Measurements from ENCODE around the gene CRABP1. TPM values are rescaled to one million over a fixed set of nuclear protein-coding genes. Genes with fewer than 3 reads are reported as not detected.

Gene CRABP1
- total and polyA plus RNA-seq, 2 experiments from 2014 or later = not detected

- no peak overlapping the region for H3K4me3 ChIP-seq
- no peak overlapping the region for H3K9ac ChIP-seq
- H3K27ac ChIP-seq = no peak overlapping the region
- no peaks in the 10 kb centered on the region for H3K4me1 ChIP-seq (ENCODE audit: insufficient read depth)
- no peaks in the 10 kb centered on the region for H4K20me1 ChIP-seq (ENCODE audit: insufficient read depth)
- TF ChIP-seq EZH2phosphoT487 (IDR thresholded peaks at IDR 0.05; ENCODE audit: insufficient read depth, low read depth) (no peak), EZH2 (IDR thresholded peaks at IDR 0.05; ENCODE audit: insufficient read depth, poor library complexity, severe bottlenecking) (no peak)
- WGBS, 2 experiments (ENCODE audit: low coverage in 1 of 2, low lambda C conversion rate in 2 of 2, missing lambda C conversion rate in 2 of 2) = 69 to 72% methylated on average over 7 of the region's 7 CpGs
- H3K4me2 ChIP-seq (ENCODE audit: unreplicated experiment) = no peak overlapping the region
- no peaks in the 10 kb centered on the region for H3K9me3 ChIP-seq (ENCODE audit: low read depth)
- H3F3A ChIP-seq (ENCODE audit: insufficient read depth) = 0 out of 2 replicates have a peak, but pooled peaks cover 3% of the 10 kb centered on the region
- no peak overlapping the region for H2AFZ ChIP-seq
- no peaks in the 10 kb centered on the region for H3K27me3 ChIP-seq (replicated peaks; ENCODE audit: insufficient read depth)
- no peak for DNase-seq
- H3K9me2 ChIP-seq (ENCODE audit: insufficient read depth) = no peaks in the 10 kb centered on the region
- no peaks in the 10 kb centered on the region for H3K36me3 ChIP-seq (ENCODE audit: low read depth)
- in situ Hi-C loops (cut with MboI) = no loop called here
- no peaks in the 10 kb centered on the region for H3K79me2 ChIP-seq (ENCODE audit: insufficient read depth)
These were observed 14.9 kb upstream of the CRABP1 start for GRCh38 chr15:78325092-78325843.

GRCh38 chr15:78327466-78327865, 12.7 kb upstream of the CRABP1 start:
- Histone ChIP-seq H3K79me2 (ENCODE audit: insufficient read depth) (no peaks in the 10 kb centered on the region), H3K9ac (no peak overlapping the region), H3K4me1 (ENCODE audit: insufficient read depth) (no peaks in the 10 kb centered on the region), H2AFZ (no peak overlapping the region), H3K9me2 (ENCODE audit: insufficient read depth) (no peaks in the 10 kb centered on the region), H3K4me2 (ENCODE audit: unreplicated experiment) (no peak overlapping the region), H3K4me3 (no peak overlapping the region), H4K20me1 (ENCODE audit: insufficient read depth) (no peaks in the 10 kb centered on the region), H3K9me3 (ENCODE audit: low read depth) (no peaks in the 10 kb centered on the region), H3F3A (ENCODE audit: insufficient read depth) (no peaks in the 10 kb centered on the region), H3K27ac (no peak overlapping the region), H3K27me3 (replicated peaks; ENCODE audit: insufficient read depth) (no peaks in the 10 kb centered on the region), H3K36me3 (ENCODE audit: low read depth) (no peaks in the 10 kb centered on the region)
- in situ Hi-C loops (cut with MboI) = no loop called here
- TF ChIP-seq EZH2 (IDR thresholded peaks at IDR 0.05; ENCODE audit: insufficient read depth, poor library complexity, severe bottlenecking) (no peak), EZH2phosphoT487 (IDR thresholded peaks at IDR 0.05; ENCODE audit: insufficient read depth, low read depth) (no peak)
- WGBS, 2 experiments (ENCODE audit: low coverage in 1 of 2, low lambda C conversion rate in 2 of 2, missing lambda C conversion rate in 2 of 2) = 0 to 5% methylated on average over 1 of the region's 1 CpG
- peak; percentile 38 for DNase-seq

GRCh38 chr15:78329625-78330024, 10.5 kb upstream of the CRABP1 start:
- Histone ChIP-seq H3F3A (ENCODE audit: insufficient read depth) (no peaks in the 10 kb centered on the region), H3K4me2 (ENCODE audit: unreplicated experiment) (no peak overlapping the region), H3K4me3 (no peak overlapping the region), H3K9me3 (ENCODE audit: low read depth) (no peaks in the 10 kb centered on the region), H3K36me3 (ENCODE audit: low read depth) (no peaks in the 10 kb centered on the region), H3K9me2 (ENCODE audit: insufficient read depth) (no peaks in the 10 kb centered on the region), H4K20me1 (ENCODE audit: insufficient read depth) (no peaks in the 10 kb centered on the region), H3K4me1 (ENCODE audit: insufficient read depth) (no peaks in the 10 kb centered on the region), H3K27ac (no peak overlapping the region), H3K79me2 (ENCODE audit: insufficient read depth) (no peaks in the 10 kb centered on the region), H3K9ac (no peak overlapping the region), H3K27me3 (replicated peaks; ENCODE audit: insufficient read depth) (peaks cover 2% of the 10 kb centered on the region; the same call in 1 of the 2 replicates), H2AFZ (no peak overlapping the region)
- in situ Hi-C loops (cut with MboI) = no loop called here
- no peak for DNase-seq
- WGBS, 2 experiments (ENCODE audit: low coverage in 1 of 2, low lambda C conversion rate in 2 of 2, missing lambda C conversion rate in 2 of 2) = 71 to 75% methylated on average over 4 of the region's 4 CpGs
- no peak for TF ChIP-seq EZH2 (IDR thresholded peaks at IDR 0.05; ENCODE audit: insufficient read depth, poor library complexity, severe bottlenecking)

- Histone ChIP-seq H3K4me2 (ENCODE audit: unreplicated experiment) (no peak overlapping the region), H3K36me3 (ENCODE audit: low read depth) (no peaks in the 10 kb centered on the region), H3K9me3 (ENCODE audit: low read depth) (no peaks in the 10 kb centered on the region), H2AFZ (no peak overlapping the region), H3K27ac (no peak overlapping the region), H4K20me1 (ENCODE audit: insufficient read depth) (no peaks in the 10 kb centered on the region), H3F3A (ENCODE audit: insufficient read depth) (no peaks in the 10 kb centered on the region), H3K4me1 (ENCODE audit: insufficient read depth) (no peaks in the 10 kb centered on the region), H3K4me3 (no peak overlapping the region), H3K27me3 (replicated peaks; ENCODE audit: insufficient read depth) (peaks cover 33% of the 10 kb centered on the region), H3K79me2 (ENCODE audit: insufficient read depth) (no peaks in the 10 kb centered on the region), H3K9ac (no peak overlapping the region), H3K9me2 (ENCODE audit: insufficient read depth) (no peaks in the 10 kb centered on the region)
- WGBS, 2 experiments (ENCODE audit: low coverage in 1 of 2, low lambda C conversion rate in 2 of 2, missing lambda C conversion rate in 2 of 2) = 59 to 72% methylated on average over 3 of the region's 3 CpGs
- in situ Hi-C loops (cut with MboI) = no loop called here
- no peak for DNase-seq
- TF ChIP-seq EZH2 (IDR thresholded peaks at IDR 0.05; ENCODE audit: insufficient read depth, poor library complexity, severe bottlenecking) = no peak
- TF ChIP-seq EZH2phosphoT487 (IDR thresholded peaks at IDR 0.05; ENCODE audit: insufficient read depth, low read depth) = no peak
These were observed 5.3 kb upstream of the CRABP1 start for GRCh38 chr15:78334845-78335244.

Measured in GM23248 (cell line).